22Rv1 (cell line): ENCODE data around the gene RAB11A.

Source experiments
- H3K27ac ChIP-seq: fragments of 450-650 bp; 2 replicates; pipeline ENCODE4 v1.5.1; 2017
- CTCF ChIP-seq: fragments of 450-650 bp; IDR thresholded peaks from 2 replicates; pipeline ENCODE4 v1.5.1; 2017; ENCODE audit warnings: mild to moderate bottlenecking
- ZFX ChIP-seq: fragments of 450-650 bp; IDR thresholded peaks from 2 replicates; pipeline ENCODE4 v1.6.1; 2017; ENCODE audit warnings: antibody characterized with exemption, borderline replicate concordance

The RAB11A gene

GRCh38 chr15:65924004-65924403, 54.7 kb downstream of the RAB11A start:
- TF ChIP-seq ZFX (no peak), CTCF (no peak)

GRCh38 chr15:65925338-65925737, 56.0 kb downstream of the RAB11A start:
- H3K27ac ChIP-seq: no peak overlapping the region
- TF ChIP-seq CTCF (no peak), ZFX (no peak)

More at GRCh38 chr15:65924004-65924403, 54.7 kb downstream of the RAB11A start:
- H3K27ac ChIP-seq: no peak overlapping the region

- TF ChIP-seq ZFX (no peak), CTCF (no peak)
- no peak overlapping the region for H3K27ac ChIP-seq
These were observed 57.2 kb downstream of the RAB11A start for GRCh38 chr15:65926459-65926858.

GRCh38 chr15:65926899-65927298, 57.6 kb downstream of the RAB11A start:
- no peak overlapping the region for H3K27ac ChIP-seq
- TF ChIP-seq ZFX: no peak
- no peak for TF ChIP-seq CTCF

- TF ChIP-seq CTCF (0 out of 2 replicates have a peak, but pooled peaks have one; percentile 13), ZFX (no peak)
- no peak overlapping the region for H3K27ac ChIP-seq
These were observed 58.3 kb downstream of the RAB11A start for GRCh38 chr15:65927545-65927944.

GRCh38 chr15:65929573-65929972, 60.3 kb downstream of the RAB11A start:
- no peak for TF ChIP-seq CTCF
- no peak for TF ChIP-seq ZFX
- no peak overlapping the region for H3K27ac ChIP-seq

- TF ChIP-seq CTCF (no peak), ZFX (no peak)
- no peak overlapping the region for H3K27ac ChIP-seq
These were observed 60.8 kb downstream of the RAB11A start for GRCh38 chr15:65930134-65930533.
